K562 (cell line): ENCODE results near the gene DCAF11. TPM values are rescaled to one million over a fixed set of nuclear protein-coding genes. Genes with fewer than 3 reads are reported as not detected.

ENCODE experiments used
- ATF7 ChIP-seq: fragments of 450-650 bp; IDR thresholded peaks from 2 replicates; pipeline ENCODE4 v1.7.1; 2014; ENCODE audit warnings: mild to moderate bottlenecking, moderate library complexity
- BCOR ChIP-seq: fragments of 450-650 bp; IDR thresholded peaks from 2 replicates; pipeline ENCODE4 v1.6.1; 2016
- ESRRA ChIP-seq: fragments of 450-650 bp; IDR thresholded peaks from 2 replicates; pipeline ENCODE4 v1.6.1; 2014; ENCODE audit warnings: low read depth, mild to moderate bottlenecking, moderate library complexity, borderline replicate concordance
- ESRRB ChIP-seq: fragments of 250-450 bp; sonication (Bioruptor Pico); IDR thresholded peaks from 2 replicates; pipeline ENCODE4 v1.5.0; 2020; ENCODE audit warnings: mild to moderate bottlenecking, moderate library complexity, borderline replicate concordance
- FOXK1 ChIP-seq: sonication (generic); formaldehyde crosslinking; IDR thresholded peaks from 2 replicates; pipeline ENCODE4 v1.8.0; 2022; ENCODE audit warnings: missing genetic modification reagents, mild to moderate bottlenecking, borderline replicate concordance
- GTF2A2 ChIP-seq: IDR thresholded peaks from 2 replicates; pipeline ENCODE4 v1.6.1; 2016; ENCODE audit warnings: mild to moderate bottlenecking, missing genetic modification characterization, missing compliant biosample characterization
- HNRNPLL ChIP-seq: fragments of 200-400 bp; formaldehyde crosslinking; IDR thresholded peaks from 2 replicates; pipeline ENCODE4 v1.6.1; 2017; ENCODE audit warnings: low read length, low read depth, mild to moderate bottlenecking; ENCODE audit not compliant: poor library complexity, severe bottlenecking
- MAX ChIP-seq: sonication (generic); formaldehyde crosslinking; IDR thresholded peaks from 2 replicates; pipeline ENCODE4 v1.9.0; 2022; ENCODE audit warnings: mild to moderate bottlenecking, missing genetic modification reagents
- PBX2 ChIP-seq, 2 experiments: IDR thresholded peaks in 1 of 2; conservative IDR thresholded peaks in 1 of 2; 2 replicates each; pipeline ENCODE4 v1.6.1; 2016; ENCODE audit warnings: low read depth in 2 of 2, mild to moderate bottlenecking in 1 of 2, missing compliant biosample characterization in 1 of 2, missing genetic modification characterization in 1 of 2, moderate library complexity in 1 of 2
- POLR2A ChIP-seq: fragments of 450-650 bp; conservative IDR thresholded peaks from 2 replicates; pipeline ENCODE4 v1.6.1; 2016
- POLR2B ChIP-seq: fragments of 450-650 bp; IDR thresholded peaks from 2 replicates; pipeline ENCODE4 v1.6.1; 2018; ENCODE audit warnings: low read depth; ENCODE audit not compliant: partially characterized antibody
- RREB1 ChIP-seq: fragments of 250-450 bp; sonication (Bioruptor Pico); IDR thresholded peaks from 2 replicates; pipeline ENCODE4 v1.4.0; 2020
- SUPT5H ChIP-seq: fragments of 450-650 bp; IDR thresholded peaks from 2 replicates; pipeline ENCODE4 v1.6.1; 2016
- ZEB2 ChIP-seq: fragments of 450-650 bp; IDR thresholded peaks from 2 replicates; pipeline ENCODE4 v1.6.1; 2016
- ZNF639 ChIP-seq, 2 experiments: fragments of 200-800 bp in 1 of 2; sonication (Bioruptor generic) in 1 of 2; sonication (generic) in 1 of 2; formaldehyde crosslinking in 1 of 2; IDR thresholded peaks in 1 of 2; conservative IDR thresholded peaks in 1 of 2; 2 replicates each; pipeline versions ENCODE4 v1.5.0 to v1.6.1; 2016 to 2020; ENCODE audit warnings: missing compliant biosample characterization in 1 of 2, missing genetic modification characterization in 1 of 2, missing genetic modification reagents in 1 of 2
- ZNF766 ChIP-seq: fragments of 200-800 bp; sonication (Bioruptor generic); conservative IDR thresholded peaks from 2 replicates; pipeline ENCODE4 v1.6.1; 2016; ENCODE audit warnings: missing genetic modification characterization, missing compliant biosample characterization
- polyA plus RNA-seq, 8 experiments: library from polyadenylated mRNA; depleted of rRNA in 4 of 8; stranded (reverse) in 5 of 8; unstranded in 3 of 8; fragments of >200 nt; fragmentation: Nextera tagmentation in 2 of 8; fragmentation: Illumina TruSeq in 1 of 8; extraction: Ambion mirVana in 2 of 8; extraction: Trizol in 1 of 8; gene quantifications; 2 replicates each; pipeline versions ENCODE4 v1.2.1 to v1.2.3, GENCODE V29; 2011 to 2014; ENCODE audit warnings: inconsistent platforms in 1 of 8, missing spikeins in 1 of 8
- total RNA-seq, 7 experiments: library from RNA; depleted of rRNA in 6 of 7; stranded (reverse); fragments of >200 nt in 6 of 7; fragmentation: Illumina TruSeq in 2 of 7; extraction: Trizol in 2 of 7; gene quantifications; 2 replicates each; pipeline versions ENCODE4 v1.2.1 to v1.2.3, GENCODE V29; 2011 to 2021; ENCODE audit warnings: low replicate concordance in 1 of 7

DCAF11 gene
- total and polyA plus RNA-seq, 9 of the 15 experiments (the other 6 are each of a cell fraction or from before 2014, with no cell fraction given): 8.5 to 46.2 (median 36.4) TPM

GRCh38 chr14:24135834-24136683, 21.5 kb downstream of the DCAF11 start, which contains the start of gene PSME1 (continued):
- TF ChIP-seq ZNF766 (CRISPR knock-in tag): no peak
- TF ChIP-seq POLR2B: no peak
- TF ChIP-seq ZEB2: no peak
- no peak for TF ChIP-seq ESRRB (CRISPR knock-in tag)
- no peak for TF ChIP-seq GTF2A2 (tag)
- no peak for TF ChIP-seq BCOR
- no peak for TF ChIP-seq PBX2 (CRISPR knock-in tag; IDR thresholded peaks at IDR 0.05; ENCODE audit: low read depth)
- TF ChIP-seq PBX2 (tag; conservative IDR thresholded peaks at IDR 0.05; ENCODE audit: low read depth): no peak
- TF ChIP-seq ESRRA: no peak
- no peak for TF ChIP-seq FOXK1 (CRISPR knock-in tag)
- no peak for TF ChIP-seq RREB1 (CRISPR knock-in tag)
- peak; percentile 27; the same call in 1 of the 2 replicates for TF ChIP-seq ATF7
- TF ChIP-seq ZNF639 (CRISPR knock-in tag; conservative IDR thresholded peaks at IDR 0.05 in 1 of 2, IDR thresholded peaks at IDR 0.05 in 1 of 2): no peak
- TF ChIP-seq POLR2A: peak; percentile 58
- TF ChIP-seq MAX (CRISPR knock-in tag): no peak
- TF ChIP-seq HNRNPLL: no peak
- TF ChIP-seq SUPT5H: peak; percentile 60
